KG1 (cell line): ENCODE measurements around the gene SOSTDC1.
"Not testable (repeated sequence)": the region's sequence is repeated elsewhere in the genome, so short reads cannot be mapped to it uniquely, and the experiment has no call there.

Experiments
- DNase-seq: peaks from one replicate; lab custom pipeline; 2025; lab: John Stamatoyannopoulos, UW

The SOSTDC1 gene

DNA sequence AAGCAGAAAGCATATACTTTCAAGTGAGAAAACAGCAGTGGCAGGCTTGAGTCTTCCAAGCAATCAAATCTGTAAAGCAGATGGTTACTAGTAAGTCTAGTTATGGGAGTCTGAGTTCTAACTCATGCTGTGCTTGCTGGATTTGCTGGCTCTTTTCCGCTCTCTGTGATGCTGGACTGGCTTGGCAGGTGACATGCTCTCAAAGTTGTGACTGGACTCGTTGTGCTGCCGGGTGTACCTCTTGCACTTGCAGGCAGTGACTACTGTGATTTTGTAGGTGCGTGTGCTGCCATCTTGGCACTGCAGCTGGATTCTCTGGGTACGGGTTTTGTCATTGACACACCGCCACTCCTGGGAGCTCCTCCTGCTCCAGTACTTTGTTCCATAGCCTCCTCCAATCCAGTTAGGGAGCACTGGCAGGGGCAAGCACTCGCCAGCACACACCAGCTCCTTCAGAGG is 3.1 kb downstream of the SOSTDC1 start:
- no peak for DNase-seq

DNA sequence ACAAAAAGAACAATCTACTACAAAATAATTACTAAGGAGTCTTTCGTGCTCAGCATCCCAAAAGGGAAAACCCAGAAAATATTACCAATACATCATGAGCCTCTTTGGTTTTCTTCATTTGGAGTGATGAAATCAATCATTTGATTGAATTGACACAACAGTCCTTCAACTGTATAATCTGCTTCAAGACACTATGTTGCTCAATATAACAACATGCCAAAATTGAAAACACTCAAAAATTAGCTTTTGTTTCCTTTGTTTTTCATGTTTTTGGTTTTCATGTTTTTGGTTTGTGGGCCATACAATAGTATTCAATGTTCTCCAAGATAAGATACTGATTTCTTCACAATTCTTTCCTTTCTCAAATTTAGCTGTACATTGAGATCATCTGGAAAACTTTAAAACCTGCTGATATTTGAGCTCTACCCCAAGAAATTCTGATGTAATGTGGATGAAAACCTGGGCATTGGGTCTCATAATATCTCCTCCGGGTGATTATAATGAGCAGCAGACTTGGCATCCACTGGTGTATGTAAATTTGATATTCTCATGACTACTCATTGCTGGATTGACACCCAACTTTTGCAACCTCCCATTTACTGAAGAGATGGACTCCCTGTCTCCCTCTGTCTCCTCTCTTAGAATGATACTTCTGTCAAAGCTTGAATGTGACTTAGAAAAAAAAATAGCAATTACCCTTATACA is 4.6 kb downstream of the SOSTDC1 start:
- no peak for DNase-seq

DNA sequence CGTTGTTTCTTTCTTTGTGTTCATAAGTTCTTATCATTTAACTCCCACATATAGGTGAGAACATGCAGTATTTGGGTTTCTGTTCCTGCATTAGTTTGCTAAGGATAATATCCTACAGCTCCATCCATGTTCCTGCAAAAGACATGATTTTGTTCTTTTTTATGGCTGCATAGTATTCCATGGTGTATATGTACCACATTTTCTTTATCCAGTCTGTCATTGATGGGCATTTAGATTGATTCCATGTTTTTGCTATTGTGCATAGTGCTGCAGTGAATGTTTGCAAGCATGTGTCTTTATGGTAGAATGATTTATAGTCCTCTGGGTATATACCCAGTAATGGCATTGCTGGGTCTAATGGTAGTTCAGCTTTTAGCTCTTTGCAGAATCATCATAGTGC is 9.2 kb downstream of the SOSTDC1 start:
- not testable (repeated sequence) for DNase-seq

DNA sequence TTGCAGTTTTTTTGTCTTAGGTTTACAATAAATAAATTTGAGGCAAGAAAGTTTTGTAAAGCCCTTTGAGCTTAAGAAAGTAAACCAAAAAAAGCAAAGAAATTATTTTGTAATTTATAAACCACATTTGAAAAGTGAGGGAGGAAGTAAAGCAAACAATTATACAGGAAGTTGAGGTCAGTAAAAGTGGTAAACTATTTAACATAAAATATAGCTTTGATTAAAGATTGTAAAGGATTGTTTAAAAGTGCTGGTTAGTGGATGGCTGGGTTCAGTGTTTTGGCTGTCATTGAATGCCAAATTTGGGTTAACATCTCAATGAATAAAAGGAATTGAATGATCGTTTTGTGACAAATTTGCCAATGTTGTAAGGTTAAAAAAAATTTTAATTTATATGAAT is 9.9 kb downstream of the SOSTDC1 start:
- DNase-seq = no peak

DNA sequence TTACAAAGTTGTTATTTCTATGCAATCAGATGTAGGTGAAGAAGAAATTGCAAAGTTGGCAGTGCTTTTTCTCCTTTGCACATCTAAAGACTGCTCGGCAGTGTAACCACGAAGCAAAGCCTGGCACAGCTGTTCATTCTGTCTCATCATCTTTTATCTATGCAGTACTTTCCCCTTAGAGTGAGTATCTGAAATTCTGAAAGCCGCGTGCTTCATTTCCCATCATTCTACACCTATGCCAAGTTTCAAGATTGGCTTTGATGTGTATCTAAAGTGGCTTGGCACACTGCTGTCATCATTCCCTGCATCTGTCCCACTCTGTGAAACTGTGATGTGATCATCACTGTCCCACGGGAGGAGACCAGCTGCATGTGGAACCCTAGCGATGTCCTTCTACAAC is 15.2 kb downstream of the SOSTDC1 start:
- no peak for DNase-seq

DNA sequence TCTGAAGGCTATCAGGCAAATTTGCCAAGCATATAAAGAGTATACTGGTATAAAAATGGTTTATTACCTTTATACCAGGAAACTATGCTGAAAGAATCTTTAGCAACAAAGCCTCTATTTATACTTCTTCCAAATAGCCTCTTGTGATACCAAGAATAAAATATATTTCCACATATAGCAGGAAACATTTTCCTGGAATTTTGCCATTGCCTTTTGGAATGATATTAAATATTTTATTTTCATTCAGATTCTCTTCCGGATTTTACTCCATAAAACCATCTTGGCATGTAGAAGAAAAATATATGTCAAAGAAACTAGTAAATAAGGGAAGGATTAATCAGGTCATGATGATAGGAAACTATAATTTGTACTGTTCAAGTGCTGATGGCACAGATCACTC is 17.7 kb downstream of the SOSTDC1 start:
- DNase-seq = no peak

DNA sequence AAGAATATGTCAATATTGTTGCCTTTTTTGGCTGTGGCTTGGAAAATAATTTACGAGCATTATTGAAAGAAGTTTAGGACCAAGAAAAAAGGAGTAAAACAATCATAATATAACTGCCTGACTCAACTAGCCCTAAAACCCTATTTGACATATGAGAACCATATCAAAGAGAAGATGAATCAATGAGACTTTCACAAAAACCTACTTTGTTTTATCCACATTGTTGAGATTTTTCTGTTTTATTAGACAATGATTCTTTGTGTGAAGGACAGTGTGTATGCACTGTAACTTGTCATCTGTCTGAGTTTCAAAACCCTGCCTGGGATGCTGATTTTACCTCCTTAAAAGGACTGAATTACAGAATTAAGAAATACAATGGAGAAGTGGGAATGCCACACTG is 19.0 kb downstream of the SOSTDC1 start:
- no peak for DNase-seq

DNA sequence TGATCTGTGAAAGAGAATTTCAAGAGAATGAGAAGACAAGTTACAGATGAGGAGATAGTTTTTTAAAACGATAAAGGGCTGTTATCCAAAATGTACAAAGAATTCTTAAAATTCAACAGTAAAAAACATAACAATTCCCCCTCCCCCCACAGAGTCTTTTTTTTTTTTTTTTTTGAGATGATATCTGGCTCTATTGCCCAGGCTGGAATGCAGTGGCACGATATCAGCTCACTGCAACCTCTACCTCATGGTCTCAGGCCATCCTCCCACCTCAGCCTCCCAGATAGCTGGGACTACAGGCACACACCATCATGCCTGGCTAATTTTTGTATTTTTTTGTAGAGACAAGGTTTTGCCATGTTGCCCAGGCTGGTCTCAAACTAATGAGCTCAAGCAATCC is 21.7 kb downstream of the SOSTDC1 start:
- DNase-seq = not testable (repeated sequence)

DNA sequence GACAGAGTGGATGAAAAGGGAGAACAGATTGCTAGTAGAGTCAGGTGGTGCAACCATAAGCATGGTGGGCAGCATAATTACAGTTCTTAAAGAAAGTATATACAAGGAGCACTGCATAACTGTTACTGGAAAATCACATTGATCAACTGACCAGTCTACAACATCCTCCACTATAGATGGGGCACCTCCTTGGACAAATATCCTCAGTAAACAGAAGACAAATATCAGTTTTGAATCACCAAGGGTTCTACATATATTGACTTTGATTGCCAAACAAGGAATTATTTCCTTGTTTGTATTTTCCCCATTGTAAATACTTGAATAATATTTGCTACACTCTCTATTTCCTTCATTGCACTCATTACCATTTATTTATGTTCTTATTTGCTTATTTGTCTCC is 26.6 kb downstream of the SOSTDC1 start:
- DNase-seq = no peak

DNA sequence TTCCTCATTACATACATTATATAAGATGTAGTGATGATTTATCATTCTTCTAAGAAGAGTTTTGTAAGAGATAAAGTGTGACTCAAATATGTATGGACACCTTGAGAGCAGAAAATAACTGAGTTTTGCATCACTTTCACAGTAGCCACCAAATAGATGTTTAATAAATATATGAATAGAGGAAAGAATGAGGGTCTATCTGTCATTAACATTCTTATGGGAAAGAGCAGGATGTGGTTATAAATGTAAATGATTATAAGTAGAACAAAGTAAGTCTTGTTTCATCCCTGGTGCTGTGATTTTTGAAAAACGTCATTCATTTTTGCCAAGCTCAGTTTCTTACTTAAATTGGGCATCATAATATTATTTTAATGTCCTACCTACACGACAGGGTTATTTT is 29.2 kb downstream of the SOSTDC1 start:
- no peak for DNase-seq

DNA sequence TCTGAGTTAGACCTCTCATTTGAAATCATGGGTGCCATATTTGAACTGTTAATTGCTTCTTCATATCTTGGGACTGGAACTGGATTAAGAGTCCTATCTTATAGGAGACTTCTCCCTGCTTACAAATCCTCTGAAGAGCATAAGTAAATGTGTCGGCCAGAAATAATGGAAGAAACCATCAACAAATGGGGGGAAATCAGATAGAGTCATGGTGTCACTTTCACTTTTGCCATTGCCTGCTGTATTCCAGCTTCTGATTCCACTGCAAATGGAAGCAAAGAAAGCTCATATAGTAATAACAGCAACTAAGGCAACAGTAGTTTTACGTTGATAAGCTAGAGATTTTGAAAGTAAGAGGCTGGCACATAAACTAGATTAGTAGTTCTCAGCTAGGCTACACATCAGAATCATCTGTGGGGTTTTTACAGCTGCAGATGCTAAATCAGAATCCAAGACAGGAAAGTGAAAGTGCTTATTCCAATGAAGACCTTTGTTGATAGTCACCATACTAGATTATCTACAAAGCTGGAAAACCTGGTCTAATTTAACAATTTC is 31.9 kb downstream of the SOSTDC1 start:
- no peak for DNase-seq

DNA sequence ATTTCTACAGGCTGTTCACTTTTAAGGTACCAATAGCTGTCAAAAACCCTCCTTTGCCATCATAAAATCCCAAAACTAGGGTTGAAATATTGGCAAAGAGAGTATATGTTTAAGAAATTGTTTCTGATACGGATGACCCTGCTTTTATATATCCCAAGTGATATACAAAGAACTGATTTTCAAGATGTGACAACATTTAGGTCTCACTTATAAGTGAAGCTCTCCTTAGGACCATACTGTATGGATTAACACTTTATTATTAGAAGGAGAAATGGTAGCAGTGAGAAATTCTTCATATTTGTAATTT is 33.2 kb downstream of the SOSTDC1 start:
- no peak for DNase-seq

DNA sequence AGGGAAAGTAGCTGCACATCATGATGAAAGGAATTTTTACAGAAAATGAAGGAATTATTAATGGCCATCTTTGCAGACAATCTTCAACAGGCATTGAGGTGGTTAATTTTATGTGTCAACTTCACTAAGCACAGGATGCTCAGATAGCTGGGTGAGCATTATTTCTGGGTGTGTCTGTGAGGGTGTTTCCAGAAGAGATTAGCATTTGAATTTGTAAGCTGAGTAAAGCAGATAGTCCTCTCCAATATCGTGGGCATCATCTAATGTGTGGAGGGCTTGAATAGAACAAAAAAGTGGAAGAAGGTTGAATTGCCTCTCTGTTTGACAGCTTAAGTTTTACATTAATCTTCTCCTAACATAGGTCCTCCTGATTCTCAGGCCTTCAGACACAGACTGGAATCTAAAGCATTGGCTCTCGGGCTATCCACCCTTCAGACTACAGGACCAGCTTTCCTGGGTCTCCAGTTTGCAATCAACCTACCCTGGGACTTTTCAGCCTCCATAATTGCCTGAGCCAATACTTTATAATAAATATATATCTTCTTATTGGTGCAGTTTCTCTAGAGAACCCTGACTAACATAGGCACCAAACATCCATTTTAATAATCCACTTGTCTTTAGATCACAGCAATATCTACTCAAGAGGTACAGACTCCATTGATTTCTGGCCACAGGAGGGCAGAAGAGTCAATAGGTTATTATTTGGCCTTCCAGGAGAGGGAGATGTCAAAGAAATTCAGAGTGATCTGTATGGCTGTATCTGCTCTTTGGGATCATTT is 33.7 kb downstream of the SOSTDC1 start:
- no peak for DNase-seq

DNA sequence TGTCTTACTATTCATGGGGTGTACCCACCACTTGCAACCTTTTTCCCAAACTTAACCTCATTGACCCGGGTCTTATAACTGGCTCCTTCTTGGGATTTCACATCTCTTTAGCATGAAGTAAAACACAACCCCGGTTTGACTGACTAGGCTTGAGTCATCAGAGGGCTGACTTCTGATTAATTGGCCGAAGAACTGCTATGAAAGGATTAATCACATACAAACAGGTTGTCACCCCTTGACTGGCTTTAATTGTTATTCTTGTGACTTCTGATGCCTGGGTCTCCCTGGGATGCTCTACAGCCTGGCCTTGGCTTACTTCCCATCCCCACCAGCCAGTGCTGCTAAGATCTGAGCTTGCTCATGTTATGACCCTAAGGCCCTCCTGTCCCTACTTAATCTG is 35.4 kb downstream of the SOSTDC1 start:
- no peak for DNase-seq

DNA sequence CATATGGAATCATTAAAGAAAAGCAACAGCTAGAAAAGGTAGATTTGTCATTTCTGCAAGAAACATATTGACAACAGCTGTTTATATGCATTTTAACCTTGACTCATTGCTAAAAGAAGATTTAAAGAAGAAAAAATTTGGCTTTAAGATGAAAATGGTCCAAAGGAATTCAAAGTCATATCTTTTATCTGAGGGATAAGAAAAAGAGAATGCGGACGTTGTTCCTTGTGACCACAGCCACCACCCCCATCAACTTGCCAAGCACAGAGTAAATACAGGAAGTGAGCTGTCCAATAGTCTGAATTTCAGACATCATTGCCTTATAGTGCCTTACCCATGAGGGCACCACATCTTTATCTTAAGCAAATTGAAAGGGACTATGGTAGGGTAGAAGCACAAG is 36.9 kb downstream of the SOSTDC1 start:
- no peak for DNase-seq

DNA sequence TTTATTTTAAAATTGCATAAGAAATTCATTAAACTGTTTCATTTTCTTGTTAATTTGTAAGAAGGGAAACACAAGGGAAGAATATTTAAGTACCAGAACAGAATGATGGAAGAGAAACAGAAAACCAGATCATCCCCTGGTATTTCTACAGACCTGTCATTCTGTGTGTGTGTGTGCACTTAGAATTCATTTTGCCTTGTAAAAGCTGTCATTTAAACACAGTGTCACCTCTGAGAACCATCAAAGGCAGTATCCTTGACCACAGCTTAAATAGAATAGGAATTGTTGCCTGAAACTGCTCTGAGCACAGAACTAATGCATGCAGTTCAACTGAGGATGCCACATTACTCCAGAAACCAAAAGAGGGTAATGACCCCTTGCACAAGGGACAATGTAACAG is 37.4 kb downstream of the SOSTDC1 start:
- no peak for DNase-seq

DNA sequence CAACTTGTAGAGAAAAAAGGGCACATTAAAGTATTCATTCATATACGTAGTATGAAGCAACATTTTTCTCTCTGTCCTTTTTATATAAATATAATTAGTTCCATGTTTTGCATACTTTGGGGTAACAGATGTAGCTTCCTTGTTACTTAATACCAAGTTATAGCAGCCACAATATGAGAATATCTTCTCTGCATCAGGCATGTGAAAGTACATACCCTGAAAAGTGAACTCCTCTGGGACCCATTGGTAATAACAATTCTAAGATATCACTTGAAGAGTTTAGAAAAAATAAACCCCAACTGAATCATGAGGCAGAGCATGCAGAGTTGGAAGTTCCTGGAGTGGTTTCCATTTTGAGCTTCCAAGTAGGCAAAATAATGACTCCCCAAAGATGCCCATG is 41.8 kb downstream of the SOSTDC1 start:
- DNase-seq = no peak

DNA sequence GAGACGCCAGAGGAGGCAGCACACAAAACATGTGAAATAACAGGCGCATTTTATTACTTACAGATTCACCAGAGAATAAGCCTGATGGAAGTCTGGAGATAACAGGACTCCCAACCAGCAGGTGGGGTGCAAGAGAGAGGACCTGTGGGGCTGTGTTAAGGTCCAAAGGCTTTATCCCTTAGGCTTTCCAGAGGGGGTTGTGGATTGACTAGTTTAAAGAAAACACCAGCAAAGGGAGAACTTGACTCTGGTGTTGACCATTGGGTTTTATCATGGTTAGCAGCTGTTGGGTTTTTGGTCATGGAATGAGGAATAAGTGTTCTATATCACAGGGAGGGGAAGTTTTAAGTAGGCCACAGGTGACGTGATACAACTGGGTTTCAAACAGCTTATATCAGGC is 42.6 kb downstream of the SOSTDC1 start:
- no peak for DNase-seq

DNA sequence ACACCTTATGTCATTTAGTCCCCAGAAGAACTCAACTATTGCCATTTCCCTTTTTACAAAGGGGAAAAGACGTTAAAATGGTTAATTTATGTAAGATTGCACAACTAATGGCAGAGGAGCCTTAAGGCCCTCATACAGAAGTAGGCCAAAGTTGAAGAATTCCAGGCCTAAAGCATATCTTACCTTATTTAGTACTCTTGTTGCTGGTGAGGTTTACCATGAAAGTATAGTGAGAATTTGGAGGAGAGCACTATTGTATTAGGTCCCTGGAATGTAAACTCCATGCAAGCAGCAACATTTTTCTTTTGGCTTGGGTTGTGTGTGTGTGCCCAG is 43.5 kb downstream of the SOSTDC1 start:
- peak; percentile 48 for DNase-seq

DNA sequence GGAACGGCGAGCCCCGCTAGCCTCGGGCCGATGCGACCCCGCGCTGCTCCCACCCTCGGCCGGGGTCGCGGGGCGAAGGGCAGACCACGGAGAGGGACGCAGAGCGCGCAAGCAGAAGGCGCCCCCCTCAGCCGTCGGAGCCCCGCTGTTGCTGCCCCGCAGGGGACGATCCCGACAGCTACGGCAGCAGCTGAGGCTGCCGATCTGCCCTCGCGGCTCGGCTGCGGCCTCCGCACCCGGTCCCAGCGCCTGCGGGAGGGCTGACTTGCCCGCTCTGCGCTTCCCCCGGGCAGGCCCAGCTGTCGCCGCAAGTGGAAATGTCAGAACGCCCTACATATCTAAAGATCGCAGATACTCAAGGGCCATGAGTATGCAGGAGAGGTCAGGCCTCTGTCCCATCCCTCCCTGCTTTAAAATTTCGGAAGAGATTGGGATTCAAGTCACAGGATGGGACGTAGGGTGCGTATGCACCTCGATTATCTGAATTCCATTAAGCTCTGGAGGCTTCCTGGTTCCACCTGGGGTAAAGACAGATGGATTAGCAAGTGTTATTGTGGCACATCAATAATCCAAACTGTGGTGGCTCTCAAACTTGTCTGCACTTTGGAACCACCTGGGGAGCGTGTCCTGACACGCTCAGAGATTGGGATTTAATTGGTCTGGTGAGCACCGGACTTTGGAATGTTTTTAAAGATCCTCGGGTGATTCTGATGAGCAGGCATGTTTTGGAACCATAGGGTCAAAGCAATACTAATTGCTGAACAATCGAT is 44.0 kb downstream of the SOSTDC1 start, which contains the start of gene CRPPA:
Gene CRPPA, minus strand, starts transcription at position 206 of the 770 bp plus-strand sequence. CDS start 216 bp downstream, outside the sequence.
- DNase-seq = peak; percentile 50

DNA sequence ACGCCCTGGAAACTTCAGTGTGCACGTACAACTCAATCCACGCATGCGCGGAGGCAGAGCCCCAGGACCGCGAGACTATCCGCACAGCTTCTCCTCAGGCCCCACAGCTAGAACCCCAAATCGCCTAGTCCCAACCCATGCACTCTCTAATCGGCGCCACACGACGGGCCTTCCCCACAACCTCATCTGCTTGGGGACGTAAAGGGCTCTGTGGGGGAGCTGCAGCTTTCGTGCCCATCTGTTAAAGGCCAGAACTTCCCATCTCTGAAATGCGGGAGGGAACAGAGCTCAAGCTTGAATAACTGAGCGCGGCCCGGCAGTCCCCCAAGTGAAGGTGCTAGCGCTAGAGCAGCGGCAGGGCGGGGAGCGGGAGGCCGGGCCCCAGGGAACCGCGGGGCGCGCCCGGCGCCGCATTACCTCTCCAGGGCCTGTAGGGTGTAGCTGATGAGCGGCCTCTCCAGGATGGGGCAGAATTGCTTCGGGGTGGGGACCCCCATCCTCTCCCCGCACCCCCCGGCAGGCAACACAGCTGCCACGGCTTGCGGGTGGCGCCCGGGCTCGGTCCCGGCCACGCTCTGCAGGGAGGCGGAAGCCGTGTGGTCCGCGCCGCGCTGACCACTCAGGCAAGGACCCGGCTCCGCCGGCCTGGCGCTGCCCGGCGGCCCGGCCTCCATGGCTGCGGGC is 44.7 kb downstream of the SOSTDC1 start:
- peak; percentile 93 for DNase-seq

DNA sequence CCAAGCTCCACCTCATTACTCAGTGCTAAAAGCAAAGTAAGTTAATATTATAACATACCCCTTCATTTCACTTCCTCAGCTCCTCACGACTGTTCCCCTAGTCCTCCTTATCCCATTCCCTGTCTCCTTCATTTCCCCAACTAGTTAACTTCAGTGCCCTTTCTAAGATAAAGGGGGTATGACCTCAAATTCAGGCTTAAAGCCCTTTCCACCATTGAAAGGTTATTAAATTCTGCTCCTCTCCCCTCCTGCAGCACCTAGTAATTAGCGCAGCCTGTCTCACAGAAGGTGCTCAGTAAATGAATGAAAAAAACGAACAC is 45.2 kb downstream of the SOSTDC1 start:
- DNase-seq = no peak
